GM12892 (cell line): Measurements from ENCODE around the gene BNIP3.

Experiments
- POLR2A ChIP-seq: IDR thresholded peaks from 2 replicates; pipeline ENCODE4 v1.6.1; 2011; ENCODE audit warnings: low read depth, low read length, control low read depth
- POLR2AphosphoS5 ChIP-seq: IDR thresholded peaks from 2 replicates; pipeline ENCODE4 v1.6.1; 2011; ENCODE audit warnings: low read depth, low read length, control low read depth
- TAF1 ChIP-seq: IDR thresholded peaks from 2 replicates; pipeline ENCODE4 v1.6.1; 2011; ENCODE audit warnings: low read depth, mild to moderate bottlenecking, control low read depth, low read length, borderline replicate concordance

DNA sequence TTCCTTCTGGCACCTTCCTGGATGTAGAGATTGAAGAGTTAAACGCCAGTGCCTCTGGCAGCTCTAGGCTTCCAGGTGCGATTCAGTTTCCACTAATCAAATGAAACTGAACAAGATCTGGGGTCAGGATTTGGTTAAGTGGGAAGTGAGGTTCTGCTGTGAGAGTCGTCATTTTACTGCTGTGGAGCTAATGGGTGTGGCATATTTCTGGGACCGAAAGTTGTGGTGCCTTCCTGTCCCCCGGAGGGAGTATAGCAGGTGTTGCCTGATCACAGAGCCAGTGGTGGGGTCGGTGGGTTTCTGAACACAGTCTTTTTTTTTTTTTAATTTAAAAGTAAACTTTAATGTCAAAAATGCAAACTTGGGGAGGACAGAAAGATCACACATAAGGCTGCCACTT is 47.0 kb upstream of the BNIP3 start:
- TF ChIP-seq POLR2A = no peak
- TF ChIP-seq TAF1 = no peak
- TF ChIP-seq POLR2AphosphoS5 = no peak
